NB4 (cell line): ENCODE measurements around the gene ST6GALNAC3.

Experiments
- CTCF ChIP-seq: IDR thresholded peaks from one replicate; pipeline ENCODE4 v1.5.1; 2012; ENCODE audit warnings: low read depth, low read length
- POLR2A ChIP-seq: IDR thresholded peaks from 2 replicates; pipeline ENCODE4 v1.6.1; 2011; ENCODE audit warnings: mild to moderate bottlenecking; ENCODE audit not compliant: insufficient read length; ENCODE audit errors: extremely low read depth

GRCh38 chr1:76298399-76298798 is 223.9 kb downstream of the ST6GALNAC3 start:
- TF ChIP-seq CTCF (no peak), POLR2A (no peak)
